NCI-H2081 (cell line): Measurements from ENCODE around the gene SEC61A1.

ENCODE experiments used
- DNase-seq, 2 experiments: peaks; one replicate each; lab custom pipeline; 2025; lab: John Stamatoyannopoulos, UW

Gene SEC61A1

DNA sequence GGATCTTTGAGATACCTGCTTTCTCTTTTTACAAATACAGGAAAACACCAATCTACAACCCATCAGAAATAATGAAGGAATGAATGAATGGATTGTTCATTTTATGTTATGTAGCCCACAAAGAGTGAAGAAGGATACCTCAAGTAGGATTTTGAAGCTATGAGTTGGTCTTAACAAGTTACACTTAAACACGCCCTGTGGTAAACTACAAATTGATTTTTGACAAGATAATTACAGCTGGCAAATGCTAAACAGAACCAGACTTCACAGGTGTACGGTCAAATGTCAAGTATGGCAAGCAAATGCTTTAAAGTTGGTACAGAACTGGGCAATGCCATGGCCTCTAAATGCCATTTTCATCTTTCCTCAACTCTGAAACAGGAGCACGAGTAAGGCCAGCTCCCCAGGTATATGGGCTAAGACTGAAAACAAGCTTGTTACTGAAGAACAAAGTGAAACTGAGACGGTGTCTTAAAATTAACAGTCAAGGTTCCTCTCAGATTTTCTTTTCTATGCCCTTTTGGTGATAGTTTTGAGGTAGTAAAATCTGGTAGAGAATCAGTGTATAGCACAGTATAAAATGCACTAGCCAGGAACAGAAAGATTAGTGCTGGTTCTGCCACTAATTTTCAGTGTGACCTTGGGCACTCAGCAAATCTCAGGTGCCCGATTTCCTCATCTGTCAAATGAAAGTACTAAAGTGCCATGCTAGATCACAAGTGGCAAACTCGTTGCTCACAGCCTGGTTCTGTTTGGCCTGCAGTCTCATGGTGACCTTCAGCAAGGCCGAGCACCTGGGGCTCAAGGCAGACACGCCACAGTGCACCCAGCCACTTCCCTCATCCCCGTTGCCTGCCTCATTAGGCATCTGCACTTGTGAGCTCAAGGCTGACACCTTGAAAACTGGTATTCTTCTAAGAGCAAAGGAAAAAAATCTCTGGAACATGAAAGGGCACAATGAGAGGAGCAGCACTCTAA, 61.9 kb downstream of the SEC61A1 start:
- DNase-seq = no peak
